Measurements from ENCODE around the gene NR3C2. TPM values are rescaled to one million over a fixed set of nuclear protein-coding genes. Genes with fewer than 3 reads are reported as not detected.

NR3C2 gene
- total RNA-seq, 1 experiment from 2014 or later, result 0.16 TPM

- intact Hi-C loops (cut with micrococcal nuclease; ENCODE audit: unreplicated experiment), result no loop called here
- Histone ChIP-seq H3K4me1 (no peaks in the 10 kb centered on the region; the same call in 1 of the 2 replicates), H3K9me3 (no peaks in the 10 kb centered on the region), H3K4me3 (ENCODE audit: low read depth, low read length) (no peak overlapping the region), H3K36me3 (ENCODE audit: control insufficient read depth, insufficient read depth, low read length) (no peaks in the 10 kb centered on the region), H3K27me3 (replicated peaks; ENCODE audit: control insufficient read depth, insufficient read depth, low read length) (no peaks in the 10 kb centered on the region)
- no TSS peak for BruUV-seq (replicated peaks)
- CTCF ChIA-PET, result no interaction called here
- no peak for DNase-seq
- Mint-ChIP-seq H3K27ac (ENCODE audit: unreplicated experiment) (no peak overlapping the region), H3K36me3 (ENCODE audit: insufficient read depth, unreplicated experiment) (no peaks in the 10 kb centered on the region), H3K27me3 (ENCODE audit: insufficient read depth, unreplicated experiment) (peaks cover 3% of the 10 kb centered on the region), H3K4me3 (ENCODE audit: unreplicated experiment) (no peak overlapping the region), H3K9me3 (ENCODE audit: unreplicated experiment) (no peaks in the 10 kb centered on the region), H3K4me1 (ENCODE audit: low read depth, unreplicated experiment) (no peaks in the 10 kb centered on the region)
- no peak for TF ChIP-seq CTCF (IDR thresholded peaks at IDR 0.05; ENCODE audit: insufficient read depth in 1 of 2, low read depth in 1 of 2, low read length in 1 of 2, severe bottlenecking in 1 of 2, unreplicated experiment in 1 of 2)
- POLR2A ChIA-PET, result no interaction called here
Observed at GRCh38 chr4:148215202-148215601, 227.0 kb downstream of the NR3C2 start.

DNA sequence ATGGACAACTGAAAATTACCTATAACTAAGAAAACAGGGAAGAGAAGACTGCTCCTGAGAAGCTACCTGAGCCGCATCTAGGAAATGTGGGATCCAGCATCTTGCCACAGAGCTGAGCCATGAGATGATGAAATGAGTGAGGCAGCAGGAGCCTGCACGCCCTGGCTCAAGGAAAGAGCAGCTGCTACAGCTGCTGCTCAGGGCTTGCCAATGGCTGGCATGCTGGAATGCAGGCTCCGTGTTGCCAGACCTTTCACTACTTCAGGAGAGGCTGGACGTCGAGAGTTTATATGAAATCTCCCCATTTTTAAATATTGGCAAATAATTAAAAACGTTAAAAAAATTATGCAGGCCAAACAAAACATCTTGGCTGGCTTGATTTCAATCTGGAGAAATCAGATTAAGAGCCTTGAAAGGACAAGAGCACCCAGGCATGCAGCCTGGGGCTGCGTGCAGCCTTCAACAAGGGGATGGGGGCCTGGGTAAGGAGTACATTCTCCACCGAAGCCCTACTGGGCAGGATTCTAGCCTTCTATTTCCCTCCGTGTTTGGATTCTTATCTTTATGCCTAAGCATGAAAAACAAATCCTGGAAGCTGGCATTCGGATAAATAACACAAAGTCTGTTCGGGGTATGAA, 227.6 kb downstream of the NR3C2 start:
- POLR2A ChIA-PET, result no interaction called here
- Mint-ChIP-seq H3K4me3 (ENCODE audit: unreplicated experiment) (no peak overlapping the region), H3K27ac (ENCODE audit: unreplicated experiment) (no peak overlapping the region), H3K27me3 (ENCODE audit: insufficient read depth, unreplicated experiment) (peaks cover 3% of the 10 kb centered on the region), H3K36me3 (ENCODE audit: insufficient read depth, unreplicated experiment) (no peaks in the 10 kb centered on the region), H3K9me3 (ENCODE audit: unreplicated experiment) (no peaks in the 10 kb centered on the region), H3K4me1 (ENCODE audit: low read depth, unreplicated experiment) (no peaks in the 10 kb centered on the region)
- intact Hi-C loops (cut with micrococcal nuclease; ENCODE audit: unreplicated experiment), result no loop called here
- Histone ChIP-seq H3K9me3 (no peaks in the 10 kb centered on the region), H3K4me1 (no peaks in the 10 kb centered on the region; the same call in 1 of the 2 replicates), H3K36me3 (ENCODE audit: control insufficient read depth, insufficient read depth, low read length) (no peaks in the 10 kb centered on the region), H3K27me3 (replicated peaks; ENCODE audit: control insufficient read depth, insufficient read depth, low read length) (no peaks in the 10 kb centered on the region), H3K4me3 (ENCODE audit: low read depth, low read length) (no peak overlapping the region)
- CTCF ChIA-PET, result interaction anchor here (1.0 kb wide), 1 partner anchor 10 kb away, joined by 4 read pairs; no protein-coding TSS in a partner anchor
- no peak for TF ChIP-seq CTCF (IDR thresholded peaks at IDR 0.05; ENCODE audit: insufficient read depth in 1 of 2, low read depth in 1 of 2, low read length in 1 of 2, severe bottlenecking in 1 of 2, unreplicated experiment in 1 of 2)
- no TSS peak for BruUV-seq (replicated peaks)
- DNase-seq, result no peak

DNA sequence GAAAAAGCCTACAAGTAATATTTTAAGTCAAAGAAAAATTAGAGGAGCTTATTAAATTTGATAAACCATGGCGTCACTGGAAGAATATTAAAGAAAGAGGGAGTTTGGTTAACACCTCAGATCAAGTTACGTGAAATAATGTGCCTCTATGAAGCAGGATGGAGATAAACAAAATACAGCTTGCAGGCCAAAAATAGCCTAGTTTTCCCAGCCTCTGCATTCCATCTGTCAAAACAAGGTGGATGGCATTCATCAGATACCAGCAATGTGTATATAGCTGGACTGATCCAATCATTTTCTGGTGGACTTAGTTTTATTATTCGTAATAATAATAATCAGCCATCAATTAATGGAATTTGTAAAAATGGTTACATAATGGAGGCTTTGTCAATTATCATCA, 230.7 kb downstream of the NR3C2 start:
- CTCF ChIA-PET, result no interaction called here

More for the DNA sequence above, 230.7 kb downstream of the NR3C2 start:
- H3K4me3 Mint-ChIP-seq (ENCODE audit: unreplicated experiment), result no peak overlapping the region
- no peak for TF ChIP-seq CTCF (IDR thresholded peaks at IDR 0.05; ENCODE audit: insufficient read depth in 1 of 2, low read depth in 1 of 2, low read length in 1 of 2, severe bottlenecking in 1 of 2, unreplicated experiment in 1 of 2)
- H3K4me1 Mint-ChIP-seq (ENCODE audit: low read depth, unreplicated experiment), result no peaks in the 10 kb centered on the region
- no peaks in the 10 kb centered on the region for H3K9me3 Mint-ChIP-seq (ENCODE audit: unreplicated experiment)
- no peak overlapping the region for H3K27ac Mint-ChIP-seq (ENCODE audit: unreplicated experiment)
- H3K4me1 ChIP-seq, result no peaks in the 10 kb centered on the region; the same call in 1 of the 2 replicates
- DNase-seq, result no peak
- intact Hi-C loops (cut with micrococcal nuclease; ENCODE audit: unreplicated experiment), result no loop called here
- H3K9me3 ChIP-seq, result no peaks in the 10 kb centered on the region
- POLR2A ChIA-PET, result no interaction called here
- H3K27me3 Mint-ChIP-seq (ENCODE audit: insufficient read depth, unreplicated experiment), result no peaks in the 10 kb centered on the region
- BruUV-seq (replicated peaks), result no TSS peak
- no peak overlapping the region for H3K4me3 ChIP-seq (ENCODE audit: low read depth, low read length)
- no peaks in the 10 kb centered on the region for H3K36me3 Mint-ChIP-seq (ENCODE audit: insufficient read depth, unreplicated experiment)
- no peaks in the 10 kb centered on the region for H3K36me3 ChIP-seq (ENCODE audit: control insufficient read depth, insufficient read depth, low read length)
- H3K27me3 ChIP-seq (replicated peaks; ENCODE audit: control insufficient read depth, insufficient read depth, low read length), result no peaks in the 10 kb centered on the region
